Right renal cortex interstitium (tissue), 3 donors: ENCODE results near the gene VAT1. TPM values are rescaled to one million over a fixed set of nuclear protein-coding genes. Genes with fewer than 3 reads are reported as not detected.
A peak's percentile ranks its signal among the peaks of the same experiment; 100 is the strongest.

Source experiments
- DNase-seq, 3 donors: peaks; one replicate each; pipeline ENCODE4 v3.0.0-alpha.2; 2013; ENCODE audit warnings: low read depth in 3 of 3, low spot score in 2 of 3
- polyA plus RNA-seq, 3 donors: library from polyadenylated mRNA; unstranded; fragments of 120-200 nt; gene quantifications; one replicate each; pipeline ENCODE4 v1.2.1, GENCODE V29; 2013; ENCODE audit not compliant: insufficient read length in 3 of 3

VAT1 gene
- polyA plus RNA-seq, 3 donors = 125 to 133 (median 133) TPM

- no peak for DNase-seq
These were observed 5.2 kb upstream of the VAT1 start for GRCh38 chr17:43027091-43028032.

GRCh38 chr17:43026595-43026994 lies 4.4 kb upstream of the VAT1 start:
- DNase-seq = peak in 1 of 3 donors; percentile 21

GRCh38 chr17:43025766-43026537 lies 3.8 kb upstream of the VAT1 start:
- no peak for DNase-seq

GRCh38 chr17:43025290-43025657 lies 3.1 kb upstream of the VAT1 start:
- DNase-seq = no peak

- peak in 2 of 3 donors; percentile 89 to 90 for DNase-seq
These were observed 2.5 kb upstream of the VAT1 start, which contains the start of gene RND2 for GRCh38 chr17:43024407-43025289. Gene RND2, plus strand, starts transcription at chr17:43025231. Its CDS starts 117 bp downstream, at chr17:43025348.

- DNase-seq = no peak
These were observed 1.1 kb downstream of the VAT1 start for GRCh38 chr17:43020789-43021740.

GRCh38 chr17:43020030-43020621 lies 2.1 kb downstream of the VAT1 start:
- no peak for DNase-seq

- no peak for DNase-seq
These were observed 2.8 kb downstream of the VAT1 start for GRCh38 chr17:43019418-43019817.

GRCh38 chr17:43018932-43019331 lies 3.3 kb downstream of the VAT1 start:
- DNase-seq = no peak

GRCh38 chr17:43018008-43018853 lies 4.0 kb downstream of the VAT1 start:
- no peak for DNase-seq

- no peak for DNase-seq
These were observed 6.0 kb downstream of the VAT1 start for GRCh38 chr17:43016216-43016615.

GRCh38 chr17:43015579-43015978 lies 6.6 kb downstream of the VAT1 start:
- no peak for DNase-seq

GRCh38 chr17:43014649-43015542 lies 7.3 kb downstream of the VAT1 start:
- no peak for DNase-seq

GRCh38 chr17:43014020-43014648 lies 8.1 kb downstream of the VAT1 start:
- DNase-seq = no peak

GRCh38 chr17:43013296-43013695 lies 8.9 kb downstream of the VAT1 start:
- DNase-seq = no peak

GRCh38 chr17:43011728-43012472 lies 10.3 kb downstream of the VAT1 start:
- no peak for DNase-seq
